Naive thymus-derived CD4-positive, alpha-beta T cell (primary cell): ENCODE measurements around the gene ADPRHL1. TPM values are rescaled to one million over a fixed set of nuclear protein-coding genes. Genes with fewer than 3 reads are reported as not detected.
"Not testable (repeated sequence)": the region's sequence is repeated elsewhere in the genome, so short reads cannot be mapped to it uniquely, and the experiment has no call there.

ENCODE experiments used
- ATAC-seq: fragments of 150-1000 bp; cut with Tn5 transposase; 2 replicates; pipeline ENCODE4 v1.10.0; 2021; ENCODE audit warnings: mild to moderate bottlenecking, moderate library complexity
- CTCF ChIA-PET: fragments of 350-600 bp; sonication (Branson Sonifier 250); formaldehyde crosslinking; loops from one replicate; lab custom pipeline; 2021; ENCODE audit warnings: antibody characterized with exemption; lab: Charles Lee
- POLR2A ChIA-PET: fragments of 350-600 bp; sonication (Branson Sonifier 250); formaldehyde crosslinking; loops from one replicate; lab custom pipeline; 2021; ENCODE audit warnings: antibody characterized with exemption, inconsistent platforms; lab: Charles Lee
- DNase-seq, 9 donors: peaks; one replicate each; pipeline versions ENCODE4 v3.0.0 to v3.0.0-alpha.2; 2020 to 2022; ENCODE audit warnings: mixed read lengths in 1 of 9
- H3K27ac ChIP-seq: one replicate; pipeline ENCODE4 v1.7.0; 2013; ENCODE audit warnings: mild to moderate bottlenecking, low read depth, low read length, moderate library complexity
- H3K27me3 ChIP-seq, 2 donors: one replicate each; pipeline ENCODE4 v1.7.0; 2013; ENCODE audit warnings: low read length in 2 of 2, mild to moderate bottlenecking in 2 of 2, moderate library complexity in 2 of 2; ENCODE audit not compliant: control insufficient read depth in 2 of 2, insufficient read depth in 2 of 2
- H3K36me3 ChIP-seq, 3 experiments: 1 replicate in 2 of 3; 2 replicates in 1 of 3; pipeline ENCODE4 v1.7.0; 2013; ENCODE audit warnings: low read length in 3 of 3, mild to moderate bottlenecking in 3 of 3, moderate library complexity in 1 of 3; ENCODE audit not compliant: insufficient read depth in 3 of 3, control insufficient read depth in 2 of 3
- H3K4me1 ChIP-seq, 2 donors: one replicate each; pipeline ENCODE4 v1.7.0; 2013; ENCODE audit warnings: low read length in 2 of 2, mild to moderate bottlenecking in 2 of 2, moderate library complexity in 1 of 2; ENCODE audit not compliant: control insufficient read depth in 2 of 2, insufficient read depth in 2 of 2
- H3K4me3 ChIP-seq: 2 replicates; pipeline ENCODE4 v1.7.0; 2013; ENCODE audit warnings: mild to moderate bottlenecking, low read length
- H3K9me3 ChIP-seq, 3 experiments: 1 replicate in 2 of 3; 2 replicates in 1 of 3; pipeline ENCODE4 v1.7.0; 2013; ENCODE audit warnings: low read length in 3 of 3; ENCODE audit not compliant: control insufficient read depth in 2 of 3
- H3K27ac Mint-ChIP-seq, 9 donors: one replicate each; pipeline ENCODE4 v1.8.0; 2020 to 2022; ENCODE audit warnings: mixed read lengths in 9 of 9, mild to moderate bottlenecking in 8 of 9, moderate library complexity in 5 of 9, inconsistent platforms in 2 of 9
- H3K27me3 Mint-ChIP-seq, 5 donors: one replicate each; pipeline ENCODE4 v1.8.0; 2021 to 2022; ENCODE audit warnings: mixed read lengths in 5 of 5, mild to moderate bottlenecking in 1 of 5
- H3K36me3 Mint-ChIP-seq, 5 donors: one replicate each; pipeline ENCODE4 v1.8.0; 2020 to 2022; ENCODE audit warnings: mixed read lengths in 5 of 5, mild to moderate bottlenecking in 3 of 5, inconsistent platforms in 1 of 5
- H3K4me1 Mint-ChIP-seq, 7 donors: one replicate each; pipeline ENCODE4 v1.8.0; 2020 to 2022; ENCODE audit warnings: mixed read lengths in 7 of 7, mild to moderate bottlenecking in 3 of 7, inconsistent platforms in 1 of 7
- H3K4me3 Mint-ChIP-seq, 10 donors: one replicate each; pipeline ENCODE4 v1.8.0; 2020 to 2022; ENCODE audit warnings: mild to moderate bottlenecking in 10 of 10, mixed read lengths in 10 of 10, moderate library complexity in 6 of 10, inconsistent platforms in 2 of 10
- H3K9me3 Mint-ChIP-seq, 11 donors: one replicate each; pipeline ENCODE4 v1.8.0; 2020 to 2022; ENCODE audit warnings: mixed read lengths in 11 of 11, mild to moderate bottlenecking in 4 of 11, inconsistent platforms in 1 of 11, moderate library complexity in 1 of 11
- intact Hi-C, 2 donors: fragments of 100-400 bp; cut with micrococcal nuclease; formaldehyde crosslinking; loops; one replicate each; pipeline ENCODE4 v1.15.1; 2023
- polyA plus RNA-seq, 2 donors: library from polyadenylated mRNA; unstranded; fragments of 300-500 nt; fragmentation: Illumina TruSeq; gene quantifications; one replicate each; pipeline ENCODE4 v1.2.3, GENCODE V29; 2021
- total RNA-seq, 6 experiments: library from RNA in 5 of 6; stranded (reverse) in 5 of 6; gene quantifications; 1 replicate in 5 of 6; 2 replicates in 1 of 6; pipeline ENCODE4 v1.2.3 and lab custom pipeline; 2021 to 2026

ADPRHL1 gene
- total and polyA plus RNA-seq, 7 experiments from 2014 or later, result 0.12 to 2.0 (median 1.1) TPM; not detected in 1

DNA sequence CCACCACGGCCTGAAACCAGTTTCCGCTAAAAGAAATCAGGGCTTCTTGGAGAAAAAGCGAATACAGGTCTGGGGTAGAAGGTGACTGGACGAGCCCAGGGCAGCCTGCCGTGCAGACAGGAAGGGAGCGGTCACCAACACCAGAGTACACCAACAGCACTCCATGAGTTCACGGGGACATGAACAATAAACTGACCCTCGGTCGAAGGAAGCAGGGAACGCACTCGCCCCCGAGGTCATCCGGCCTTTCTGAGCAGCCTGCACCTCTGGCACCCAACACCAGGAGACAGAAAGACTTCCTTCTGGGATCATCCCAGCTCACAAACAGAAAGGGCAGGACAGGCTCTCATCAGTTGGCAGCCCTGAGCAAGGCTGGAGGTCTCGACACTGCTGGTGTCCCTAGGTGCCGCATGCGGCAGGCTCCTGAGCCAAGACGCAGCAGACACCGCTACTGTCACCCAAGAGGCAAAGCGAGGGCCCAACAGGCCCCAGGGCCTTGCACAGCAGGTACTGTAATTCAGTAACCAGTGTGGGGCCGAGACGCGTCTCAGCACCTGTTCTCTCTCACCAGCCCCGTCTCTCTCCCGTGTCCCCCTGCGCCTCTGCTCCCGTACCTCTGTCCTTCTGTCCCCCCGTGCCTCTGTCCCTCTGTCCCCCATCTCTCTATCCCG, 19.2 kb upstream of the ADPRHL1 start:
- no peaks in the 10 kb centered on the region for H3K9me3 ChIP-seq
- Mint-ChIP-seq H3K4me3 (no peak overlapping the region), H3K27ac (no peak overlapping the region), H3K9me3 (no peaks in the 10 kb centered on the region), H3K27me3 (no peaks in the 10 kb centered on the region), H3K36me3 (peaks cover 6 to 79% (median 32%) of the 10 kb centered on the region in 5 donors), H3K4me1 (peaks cover 0 to 7% (median 0%) of the 10 kb centered on the region in 7 donors)
- DNase-seq, result no peak
- ChIA-PET POLR2A (no interaction called here), CTCF (interaction anchor here (0.6 kb wide), 1 partner anchor 552 kb away, joined by 3 read pairs; no protein-coding TSS in a partner anchor)
- no peaks in the 10 kb centered on the region for H3K27me3 ChIP-seq
- H3K4me1 ChIP-seq, result no peaks in the 10 kb centered on the region
- intact Hi-C loops, result no loop called here
- H3K4me3 ChIP-seq, result no peak overlapping the region
- H3K27ac ChIP-seq, result no peak overlapping the region
- ATAC-seq, result no peak
- peaks cover 0 to 17% (median 0%) of the 10 kb centered on the region in 3 experiments for H3K36me3 ChIP-seq

- no peak overlapping the region for H3K27ac Mint-ChIP-seq
- Histone ChIP-seq H3K4me3 (no peak overlapping the region), H3K36me3 (peaks cover 0 to 23% (median 0%) of the 10 kb centered on the region in 3 experiments), H3K27ac (no peak overlapping the region), H3K4me1 (no peaks in the 10 kb centered on the region), H3K27me3 (no peaks in the 10 kb centered on the region), H3K9me3 (no peaks in the 10 kb centered on the region)
- no peak for ATAC-seq
- intact Hi-C loops, result no loop called here
- no peak overlapping the region for H3K4me3 Mint-ChIP-seq
- CTCF ChIA-PET, result interaction anchor here (0.6 kb wide), 1 partner anchor 551 kb away, joined by 3 read pairs; no protein-coding TSS in a partner anchor
- H3K27me3 Mint-ChIP-seq, result no peaks in the 10 kb centered on the region
- peaks cover 0 to 7% (median 0%) of the 10 kb centered on the region in 7 donors for H3K4me1 Mint-ChIP-seq
- POLR2A ChIA-PET, result no interaction called here
- DNase-seq, result no peak
- no peaks in the 10 kb centered on the region for H3K9me3 Mint-ChIP-seq
- H3K36me3 Mint-ChIP-seq, result peaks cover 3 to 79% (median 25%) of the 10 kb centered on the region in 5 donors
These were observed 18.6 kb upstream of the ADPRHL1 start for GRCh38 chr13:113471844-113472243.

GRCh38 chr13:113470635-113471163, 17.4 kb upstream of the ADPRHL1 start:
- intact Hi-C loops, DNase-seq, H3K27me3 Mint-ChIP-seq, H3K4me1 Mint-ChIP-seq, H3K27ac ChIP-seq, H3K4me1 ChIP-seq, POLR2A ChIA-PET, H3K9me3 Mint-ChIP-seq, H3K4me3 Mint-ChIP-seq, H3K4me3 ChIP-seq, ATAC-seq, CTCF ChIA-PET, H3K27ac Mint-ChIP-seq, H3K9me3 ChIP-seq, H3K27me3 ChIP-seq: not testable (repeated sequence)
- H3K36me3 ChIP-seq, result peaks cover 0 to 17% (median 0%) of the 10 kb centered on the region in 3 experiments
- H3K36me3 Mint-ChIP-seq, result peaks cover 0 to 68% (median 16%) of the 10 kb centered on the region in 5 donors

- Mint-ChIP-seq H3K4me3 (no peak overlapping the region), H3K27me3 (no peaks in the 10 kb centered on the region), H3K36me3 (peaks cover 0 to 63% (median 16%) of the 10 kb centered on the region in 5 donors), H3K27ac (no peak overlapping the region), H3K9me3 (no peaks in the 10 kb centered on the region), H3K4me1 (peaks cover 0 to 7% (median 5%) of the 10 kb centered on the region in 7 donors)
- intact Hi-C loops, result no loop called here
- no peaks in the 10 kb centered on the region for H3K27me3 ChIP-seq
- ATAC-seq (no peak), DNase-seq (no peak)
- no peak overlapping the region for H3K4me3 ChIP-seq
- CTCF ChIA-PET, result no interaction called here
- H3K36me3 ChIP-seq, result peaks cover 0 to 12% (median 0%) of the 10 kb centered on the region in 3 experiments
- H3K27ac ChIP-seq, result no peak overlapping the region
- H3K9me3 ChIP-seq, result no peaks in the 10 kb centered on the region
- POLR2A ChIA-PET, result no interaction called here
- H3K4me1 ChIP-seq, result peaks cover 0 to 4% of the 10 kb centered on the region in 2 donors
These were observed 16.8 kb upstream of the ADPRHL1 start for GRCh38 chr13:113470073-113470472.

DNA sequence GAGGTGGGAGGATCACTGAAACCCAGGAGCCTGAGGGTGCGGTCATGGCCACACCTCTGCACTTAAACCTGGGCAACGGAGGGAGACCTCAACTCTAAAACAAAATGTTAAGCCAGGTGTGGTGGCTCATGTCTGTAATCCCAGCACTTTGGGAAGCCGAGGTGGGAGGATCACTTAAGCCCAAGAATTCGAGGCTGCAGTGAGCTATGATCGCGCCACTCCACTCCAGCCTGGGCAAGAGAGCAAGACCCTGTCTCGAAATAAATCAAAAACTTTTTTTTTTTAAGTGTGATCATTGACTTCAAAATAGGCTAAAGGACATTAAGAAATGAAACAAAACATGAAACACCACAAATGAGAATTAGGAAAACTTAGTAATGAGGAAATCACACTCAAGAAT, 16.3 kb upstream of the ADPRHL1 start:
- Histone ChIP-seq H3K4me3 (no peak overlapping the region), H3K36me3 (peaks cover 0 to 10% (median 0%) of the 10 kb centered on the region in 3 experiments), H3K27ac (no peak overlapping the region), H3K9me3 (no peaks in the 10 kb centered on the region), H3K27me3 (no peaks in the 10 kb centered on the region), H3K4me1 (peaks cover 0 to 6% of the 10 kb centered on the region in 2 donors)
- ChIA-PET POLR2A (no interaction called here), CTCF (no interaction called here)
- Mint-ChIP-seq H3K27ac (no peak overlapping the region), H3K4me3 (no peak overlapping the region), H3K27me3 (no peaks in the 10 kb centered on the region), H3K36me3 (peaks cover 0 to 58% (median 16%) of the 10 kb centered on the region in 5 donors), H3K4me1 (peaks cover 0 to 7% (median 5%) of the 10 kb centered on the region in 7 donors), H3K9me3 (no peaks in the 10 kb centered on the region)
- no peak for DNase-seq
- intact Hi-C loops, result no loop called here
- no peak for ATAC-seq

- peaks cover 0 to 53% (median 11%) of the 10 kb centered on the region in 5 donors for H3K36me3 Mint-ChIP-seq
- no peaks in the 10 kb centered on the region for H3K27me3 ChIP-seq
- no peaks in the 10 kb centered on the region for H3K9me3 ChIP-seq
- ATAC-seq (no peak), DNase-seq (no peak)
- ChIA-PET CTCF (no interaction called here), POLR2A (no interaction called here)
- H3K27ac ChIP-seq, result no peak overlapping the region
- H3K27ac Mint-ChIP-seq, result peak overlapping the region in 1 of 9 donors; percentile 59
- H3K9me3 Mint-ChIP-seq, result no peaks in the 10 kb centered on the region
- no peak overlapping the region for H3K4me3 ChIP-seq
- peaks cover 0 to 7% (median 5%) of the 10 kb centered on the region in 7 donors for H3K4me1 Mint-ChIP-seq
- no peak overlapping the region for H3K4me3 Mint-ChIP-seq
- peaks cover 0 to 6% of the 10 kb centered on the region in 2 donors for H3K4me1 ChIP-seq
- peaks cover 0 to 10% (median 0%) of the 10 kb centered on the region in 3 experiments for H3K36me3 ChIP-seq
- H3K27me3 Mint-ChIP-seq, result no peaks in the 10 kb centered on the region
- intact Hi-C loops, result no loop called here
These were observed 15.3 kb upstream of the ADPRHL1 start for GRCh38 chr13:113468472-113469201.
